ENCODE data around the gene RPP21.

Gene RPP21

GRCh38 chr6:30380464-30380863 is 35.5 kb downstream of the RPP21 start:
- no peak for DNase-seq (ENCODE audit: low read depth)

GRCh38 chr6:30386166-30386565 is 41.2 kb downstream of the RPP21 start:
- DNase-seq (ENCODE audit: low read depth) = no peak

- DNase-seq (ENCODE audit: low read depth) = no peak
Measured at GRCh38 chr6:30391240-30391639, 46.3 kb downstream of the RPP21 start.

GRCh38 chr6:30394139-30394538 is 49.2 kb downstream of the RPP21 start:
- no peak for DNase-seq (ENCODE audit: low read depth)

Measured in GM04504 (cell line).